OCI-LY3 (cell line): ENCODE results near the gene ABCG8.

Experiments used
- EZH2phosphoT487 ChIP-seq: fragments of 200-600 bp; shearing (Covaris generic); IDR thresholded peaks from 2 replicates; pipeline ENCODE4 v1.6.1; 2018; ENCODE audit warnings: antibody characterized with exemption, mixed run types, low read depth
- TF ChIP-seq, protein P1 (sequence below): fragments of 200-600, 300-600 bp; sonication (generic); IDR thresholded peaks from 2 replicates; pipeline ENCODE4 v1.5.1; 2014; ENCODE audit warnings: antibody characterized with exemption, low read length, low read depth

DNA sequence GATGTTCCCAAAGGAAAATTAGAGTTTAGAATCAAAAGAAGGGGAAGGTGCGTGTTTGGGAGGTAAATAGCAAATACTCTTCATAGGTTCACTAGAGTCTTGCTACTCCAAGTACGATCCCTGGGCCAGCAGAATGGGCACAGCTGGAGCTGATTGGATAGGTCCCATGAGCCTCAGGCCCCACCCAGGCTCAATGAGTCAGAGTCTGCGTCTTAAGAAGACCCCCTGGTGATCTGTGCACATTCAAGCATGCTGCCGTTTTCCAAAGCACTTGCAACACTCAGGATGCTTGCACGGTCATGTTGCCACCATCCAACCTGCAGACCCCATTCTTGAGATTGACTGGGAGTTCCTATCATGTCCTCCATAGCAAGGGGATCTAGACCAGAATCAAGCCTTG, 40.5 kb downstream of the ABCG8 start:
- TF ChIP-seq, protein P1, sequence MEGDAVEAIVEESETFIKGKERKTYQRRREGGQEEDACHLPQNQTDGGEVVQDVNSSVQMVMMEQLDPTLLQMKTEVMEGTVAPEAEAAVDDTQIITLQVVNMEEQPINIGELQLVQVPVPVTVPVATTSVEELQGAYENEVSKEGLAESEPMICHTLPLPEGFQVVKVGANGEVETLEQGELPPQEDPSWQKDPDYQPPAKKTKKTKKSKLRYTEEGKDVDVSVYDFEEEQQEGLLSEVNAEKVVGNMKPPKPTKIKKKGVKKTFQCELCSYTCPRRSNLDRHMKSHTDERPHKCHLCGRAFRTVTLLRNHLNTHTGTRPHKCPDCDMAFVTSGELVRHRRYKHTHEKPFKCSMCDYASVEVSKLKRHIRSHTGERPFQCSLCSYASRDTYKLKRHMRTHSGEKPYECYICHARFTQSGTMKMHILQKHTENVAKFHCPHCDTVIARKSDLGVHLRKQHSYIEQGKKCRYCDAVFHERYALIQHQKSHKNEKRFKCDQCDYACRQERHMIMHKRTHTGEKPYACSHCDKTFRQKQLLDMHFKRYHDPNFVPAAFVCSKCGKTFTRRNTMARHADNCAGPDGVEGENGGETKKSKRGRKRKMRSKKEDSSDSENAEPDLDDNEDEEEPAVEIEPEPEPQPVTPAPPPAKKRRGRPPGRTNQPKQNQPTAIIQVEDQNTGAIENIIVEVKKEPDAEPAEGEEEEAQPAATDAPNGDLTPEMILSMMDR, result no peak
- no peak for TF ChIP-seq EZH2phosphoT487
